ENCODE measurements around the gene CIITA.

DNA sequence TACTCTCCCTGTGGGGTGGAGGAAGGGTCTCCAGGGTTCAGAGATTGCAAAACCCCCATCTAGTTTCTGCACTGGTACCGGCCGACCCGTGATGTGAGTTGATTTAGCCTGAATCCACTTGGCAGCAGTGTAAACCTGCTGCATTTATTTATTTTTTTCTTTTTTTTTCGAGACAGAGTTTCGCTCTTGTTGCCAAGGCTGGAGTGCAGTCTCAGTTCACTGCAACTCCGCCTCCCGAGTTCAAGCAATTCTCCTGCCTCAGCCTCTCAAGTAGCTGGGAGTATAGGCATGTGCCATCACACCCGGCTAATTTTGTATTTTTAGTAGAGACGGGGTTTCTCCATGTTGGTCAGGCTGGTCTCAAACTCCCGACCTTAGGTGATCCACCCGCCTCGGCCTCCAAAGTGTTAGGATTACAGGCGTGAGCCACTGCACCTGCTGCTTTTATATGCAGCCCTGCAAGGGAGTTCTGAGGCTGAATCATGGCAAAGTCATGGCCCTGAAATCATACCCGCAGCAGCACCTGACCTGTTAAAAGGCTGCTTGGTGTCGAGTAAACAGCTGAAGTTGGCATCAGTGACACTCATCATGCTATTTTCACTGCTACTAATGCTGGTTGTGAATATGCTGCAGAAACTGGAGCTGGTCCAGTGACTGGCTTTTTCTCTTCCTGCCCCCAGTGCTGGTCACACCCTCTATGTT is 43.9 kb downstream of the CIITA start:
- TF ChIP-seq, protein P1, sequence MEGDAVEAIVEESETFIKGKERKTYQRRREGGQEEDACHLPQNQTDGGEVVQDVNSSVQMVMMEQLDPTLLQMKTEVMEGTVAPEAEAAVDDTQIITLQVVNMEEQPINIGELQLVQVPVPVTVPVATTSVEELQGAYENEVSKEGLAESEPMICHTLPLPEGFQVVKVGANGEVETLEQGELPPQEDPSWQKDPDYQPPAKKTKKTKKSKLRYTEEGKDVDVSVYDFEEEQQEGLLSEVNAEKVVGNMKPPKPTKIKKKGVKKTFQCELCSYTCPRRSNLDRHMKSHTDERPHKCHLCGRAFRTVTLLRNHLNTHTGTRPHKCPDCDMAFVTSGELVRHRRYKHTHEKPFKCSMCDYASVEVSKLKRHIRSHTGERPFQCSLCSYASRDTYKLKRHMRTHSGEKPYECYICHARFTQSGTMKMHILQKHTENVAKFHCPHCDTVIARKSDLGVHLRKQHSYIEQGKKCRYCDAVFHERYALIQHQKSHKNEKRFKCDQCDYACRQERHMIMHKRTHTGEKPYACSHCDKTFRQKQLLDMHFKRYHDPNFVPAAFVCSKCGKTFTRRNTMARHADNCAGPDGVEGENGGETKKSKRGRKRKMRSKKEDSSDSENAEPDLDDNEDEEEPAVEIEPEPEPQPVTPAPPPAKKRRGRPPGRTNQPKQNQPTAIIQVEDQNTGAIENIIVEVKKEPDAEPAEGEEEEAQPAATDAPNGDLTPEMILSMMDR (optimal IDR thresholded peaks at IDR 0.05 in 1 of 3, IDR thresholded peaks at IDR 0.05 in 1 of 3, conservative IDR thresholded peaks at IDR 0.05 in 1 of 3; ENCODE audit: extremely low read depth in 1 of 3, insufficient read depth in 2 of 3, low read length in 3 of 3) = no peak
- no peak for TF ChIP-seq EZH2 (IDR thresholded peaks at IDR 0.05; ENCODE audit: low read length)

All from keratinocyte (primary cell).